Bronchial epithelial cell (primary cell): Measurements from ENCODE around the gene DMD. TPM values are rescaled to one million over a fixed set of nuclear protein-coding genes. Genes with fewer than 3 reads are reported as not detected.
"Not testable (repeated sequence)": the region's sequence is repeated elsewhere in the genome, so short reads cannot be mapped to it uniquely, and the experiment has no call there.

Experiments
- DNase-seq: peaks from one replicate; pipeline ENCODE4 v3.0.0-alpha.2; 2010; ENCODE audit warnings: low read depth
- FAIRE-seq: peaks from 2 replicates; lab custom pipeline; 2011; peaks lifted over from hg19 to GRCh38; lab: Jason Lieb, UNC
- H3K27me3 ChIP-seq: 2 replicates; pipeline ENCODE4 v1.5.1; 2011; ENCODE audit warnings: low read length; ENCODE audit not compliant: control insufficient read depth, insufficient read depth
- H3K36me3 ChIP-seq: 2 replicates; pipeline ENCODE4 v1.5.1; 2011; ENCODE audit warnings: low read length; ENCODE audit not compliant: control insufficient read depth, insufficient read depth
- H3K4me3 ChIP-seq: 2 replicates; pipeline ENCODE4 v1.5.1; 2011; ENCODE audit warnings: mild to moderate bottlenecking, low read depth, low read length, control low read depth
- total RNA-seq: library from RNA; depleted of rRNA; stranded (reverse); fragments of >200 nt; gene quantifications from 2 replicates; pipeline ENCODE4 v1.2.1, GENCODE V29; 2014
- TF ChIP-seq, protein P1 (sequence below): IDR thresholded peaks from 2 replicates; pipeline ENCODE4 v1.5.1; 2011; ENCODE audit warnings: mild to moderate bottlenecking, moderate library complexity, low read length, control low read depth, inconsistent platforms; ENCODE audit not compliant: insufficient read depth, severe bottlenecking

DMD gene
- total RNA-seq, 1 donor from 2014 or later, result 4.5 TPM

DNA sequence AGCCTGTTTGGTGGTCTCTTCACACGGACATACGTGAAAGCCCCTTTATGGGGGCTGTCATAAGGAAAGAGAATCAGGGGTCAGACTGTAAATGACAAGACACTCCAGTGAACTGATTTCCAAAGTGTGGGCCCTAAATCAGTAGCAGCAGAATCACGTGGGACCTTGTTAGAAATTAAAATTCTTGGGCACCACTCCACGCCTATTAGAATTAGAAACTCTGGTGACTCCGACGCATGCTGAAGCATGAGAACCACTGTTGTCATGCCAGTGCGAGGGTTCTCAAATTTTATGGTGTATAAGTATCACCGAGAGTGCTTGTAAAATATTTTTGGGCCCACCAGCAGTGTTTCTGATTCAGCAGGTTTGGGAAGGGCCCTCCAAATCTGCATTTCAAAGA lies 672.8 kb downstream of the DMD start:
- no peak for FAIRE-seq
- no peak overlapping the region for H3K4me3 ChIP-seq
- no peaks in the 10 kb centered on the region for H3K27me3 ChIP-seq
- DNase-seq, result no peak
- no peaks in the 10 kb centered on the region for H3K36me3 ChIP-seq
- TF ChIP-seq, protein P1, sequence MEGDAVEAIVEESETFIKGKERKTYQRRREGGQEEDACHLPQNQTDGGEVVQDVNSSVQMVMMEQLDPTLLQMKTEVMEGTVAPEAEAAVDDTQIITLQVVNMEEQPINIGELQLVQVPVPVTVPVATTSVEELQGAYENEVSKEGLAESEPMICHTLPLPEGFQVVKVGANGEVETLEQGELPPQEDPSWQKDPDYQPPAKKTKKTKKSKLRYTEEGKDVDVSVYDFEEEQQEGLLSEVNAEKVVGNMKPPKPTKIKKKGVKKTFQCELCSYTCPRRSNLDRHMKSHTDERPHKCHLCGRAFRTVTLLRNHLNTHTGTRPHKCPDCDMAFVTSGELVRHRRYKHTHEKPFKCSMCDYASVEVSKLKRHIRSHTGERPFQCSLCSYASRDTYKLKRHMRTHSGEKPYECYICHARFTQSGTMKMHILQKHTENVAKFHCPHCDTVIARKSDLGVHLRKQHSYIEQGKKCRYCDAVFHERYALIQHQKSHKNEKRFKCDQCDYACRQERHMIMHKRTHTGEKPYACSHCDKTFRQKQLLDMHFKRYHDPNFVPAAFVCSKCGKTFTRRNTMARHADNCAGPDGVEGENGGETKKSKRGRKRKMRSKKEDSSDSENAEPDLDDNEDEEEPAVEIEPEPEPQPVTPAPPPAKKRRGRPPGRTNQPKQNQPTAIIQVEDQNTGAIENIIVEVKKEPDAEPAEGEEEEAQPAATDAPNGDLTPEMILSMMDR, result no peak

GRCh38 chrX:32533848-32534247 lies 677.5 kb downstream of the DMD start:
- no peaks in the 10 kb centered on the region for H3K27me3 ChIP-seq
- TF ChIP-seq, protein P1, result no peak
- DNase-seq (no peak), FAIRE-seq (no peak)
- no peaks in the 10 kb centered on the region for H3K36me3 ChIP-seq
- H3K4me3 ChIP-seq, result no peak overlapping the region

GRCh38 chrX:32532262-32532661 lies 679.1 kb downstream of the DMD start:
- DNase-seq (no peak), FAIRE-seq (no peak)
- Histone ChIP-seq H3K36me3 (no peaks in the 10 kb centered on the region), H3K27me3 (no peaks in the 10 kb centered on the region), H3K4me3 (no peak overlapping the region)
- TF ChIP-seq, protein P1, result no peak

DNA sequence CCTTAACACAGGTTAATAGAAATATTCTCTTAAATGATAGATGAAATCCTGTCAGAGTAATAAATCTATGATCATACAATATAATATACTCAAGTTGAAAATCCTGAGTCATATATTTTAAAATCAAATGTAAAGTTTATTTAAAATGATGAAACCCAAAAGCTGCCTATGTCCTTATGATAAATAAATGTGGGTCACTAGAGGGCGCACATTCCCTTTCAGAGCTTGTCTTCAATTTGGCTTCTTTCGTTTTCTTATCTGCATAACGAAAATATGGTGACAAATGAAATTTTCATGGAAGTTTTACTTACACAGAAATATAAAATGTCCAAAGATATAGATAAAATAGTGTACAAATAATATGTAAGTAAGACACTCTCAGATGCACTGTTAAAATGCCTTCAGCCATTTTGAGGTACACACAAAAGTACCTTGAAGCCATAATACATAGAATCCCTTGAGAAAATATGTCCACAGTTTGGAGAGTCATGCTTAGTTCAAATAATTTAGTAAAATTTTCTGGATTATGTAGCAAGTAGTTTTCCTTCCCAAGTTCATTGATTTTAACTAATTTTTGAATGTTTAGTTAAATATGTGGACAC lies 680.4 kb downstream of the DMD start:
- Histone ChIP-seq H3K36me3 (no peaks in the 10 kb centered on the region), H3K4me3 (no peak overlapping the region), H3K27me3 (no peaks in the 10 kb centered on the region)
- TF ChIP-seq, protein P1, result peak; percentile 30
- no peak for FAIRE-seq
- peak; percentile 35 for DNase-seq

DNA sequence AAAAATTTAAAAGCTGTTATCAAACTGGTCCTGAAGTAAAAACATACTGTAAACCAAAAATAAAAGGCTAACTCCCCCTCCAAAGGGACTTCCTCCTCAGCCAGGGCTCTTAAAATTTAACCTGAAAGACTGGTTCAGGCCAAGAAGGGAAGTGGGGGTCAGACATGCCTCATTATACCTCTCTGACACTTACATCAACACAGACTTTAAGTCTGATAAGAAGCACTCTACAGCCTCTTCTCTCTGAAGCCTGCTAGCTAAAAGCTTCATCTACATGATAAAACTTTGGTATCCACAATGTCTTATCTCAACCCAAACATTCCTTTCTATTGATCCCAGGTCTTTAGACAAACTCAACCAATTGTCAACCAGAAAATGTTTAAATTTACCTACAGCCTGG lies 682.9 kb downstream of the DMD start:
- not testable (repeated sequence) for H3K36me3 ChIP-seq, H3K4me3 ChIP-seq, FAIRE-seq, DNase-seq, H3K27me3 ChIP-seq

GRCh38 chrX:32525234-32525633 lies 686.1 kb downstream of the DMD start:
- DNase-seq, result no peak

More at GRCh38 chrX:32525234-32525633, 686.1 kb downstream of the DMD start:
- TF ChIP-seq, protein P1, result no peak
- Histone ChIP-seq H3K4me3 (no peak overlapping the region), H3K27me3 (no peaks in the 10 kb centered on the region), H3K36me3 (no peaks in the 10 kb centered on the region)
- no peak for FAIRE-seq
